Liver (tissue), 9 donors: ENCODE measurements around the gene TPK1. TPM values are rescaled to one million over a fixed set of nuclear protein-coding genes. Genes with fewer than 3 reads are reported as not detected.

ENCODE experiments used
- DNase-seq: peaks from one replicate; pipeline ENCODE4 v3.0.0-alpha.2; 2017; ENCODE audit warnings: low spot score
- H3K27ac ChIP-seq, 2 donors: one replicate each; pipeline ENCODE4 v1.7.0; 2013; ENCODE audit warnings: inconsistent platforms in 2 of 2, low read length in 2 of 2, control low read depth in 1 of 2, low read depth in 1 of 2, mild to moderate bottlenecking in 1 of 2
- H3K27me3 ChIP-seq, 4 donors: one replicate each; pipeline versions ENCODE4 v1.6.1 to v1.7.0; 2013; ENCODE audit warnings: low read length in 3 of 4, inconsistent platforms in 1 of 4, mild to moderate bottlenecking in 1 of 4, moderate library complexity in 1 of 4; ENCODE audit not compliant: control insufficient read depth in 4 of 4, insufficient read depth in 4 of 4
- H3K36me3 ChIP-seq, 4 donors: one replicate each; pipeline versions ENCODE4 v1.6.1 to v1.7.0; 2013; ENCODE audit warnings: low read length in 3 of 4, mild to moderate bottlenecking in 3 of 4, low read depth in 1 of 4, moderate library complexity in 1 of 4; ENCODE audit not compliant: control insufficient read depth in 4 of 4, insufficient read depth in 3 of 4
- H3K4me1 ChIP-seq, 4 donors: one replicate each; pipeline versions ENCODE4 v1.6.1 to v1.7.0; 2013; ENCODE audit warnings: low read length in 3 of 4, mild to moderate bottlenecking in 3 of 4, moderate library complexity in 1 of 4; ENCODE audit not compliant: control insufficient read depth in 4 of 4, insufficient read depth in 4 of 4
- H3K4me3 ChIP-seq, 3 donors: one replicate each; pipeline versions ENCODE4 v1.6.1 to v1.7.0; 2013; ENCODE audit warnings: low read length in 3 of 3, control low read depth in 1 of 3, low read depth in 1 of 3, mild to moderate bottlenecking in 1 of 3
- H3K9ac ChIP-seq, 2 donors: one replicate each; pipeline ENCODE4 v1.7.0; 2013; ENCODE audit warnings: low read length in 2 of 2, mild to moderate bottlenecking in 2 of 2, moderate library complexity in 2 of 2, control low read depth in 1 of 2, low read depth in 1 of 2
- H3K9me3 ChIP-seq, 4 donors: one replicate each; pipeline versions ENCODE4 v1.6.1 to v1.7.0; 2013; ENCODE audit warnings: low read length in 3 of 4; ENCODE audit not compliant: control insufficient read depth in 4 of 4
- ATF3 ChIP-seq: IDR thresholded peaks from 2 replicates; pipeline ENCODE4 v1.6.1; 2016; ENCODE audit warnings: antibody characterized with exemption
- EGR1 ChIP-seq, 2 donors: IDR thresholded peaks; 2 replicates each; pipeline ENCODE4 v1.6.1; 2016 to 2018; ENCODE audit warnings: antibody characterized with exemption in 2 of 2, low read depth in 2 of 2
- FOXA1 ChIP-seq: IDR thresholded peaks from 2 replicates; pipeline ENCODE4 v1.6.1; 2016; ENCODE audit warnings: antibody characterized with exemption
- FOXA2 ChIP-seq: IDR thresholded peaks from 2 replicates; pipeline ENCODE4 v1.6.1; 2016; ENCODE audit warnings: antibody characterized with exemption
- GABPA ChIP-seq, 2 donors: IDR thresholded peaks in 1 of 2; conservative IDR thresholded peaks in 1 of 2; 2 replicates each; pipeline ENCODE4 v1.6.1; 2016; ENCODE audit warnings: antibody characterized with exemption in 2 of 2, mild to moderate bottlenecking in 1 of 2, moderate library complexity in 1 of 2
- HNF4A ChIP-seq, 2 donors: conservative IDR thresholded peaks; 2 replicates each; pipeline ENCODE4 v1.6.1; 2016; ENCODE audit warnings: antibody characterized with exemption in 2 of 2, mild to moderate bottlenecking in 2 of 2
- HNF4G ChIP-seq: IDR thresholded peaks from 2 replicates; pipeline ENCODE4 v1.6.1; 2016; ENCODE audit warnings: antibody characterized with exemption
- JUND ChIP-seq, 2 donors: IDR thresholded peaks; 2 replicates each; pipeline ENCODE4 v1.6.1; 2016; ENCODE audit warnings: antibody characterized with exemption in 2 of 2
- MAX ChIP-seq: IDR thresholded peaks from 2 replicates; pipeline ENCODE4 v1.6.1; 2016; ENCODE audit warnings: antibody characterized with exemption
- NR2F2 ChIP-seq: IDR thresholded peaks from 2 replicates; pipeline ENCODE4 v1.6.1; 2016; ENCODE audit warnings: antibody characterized with exemption
- RAD21 ChIP-seq, 2 donors: IDR thresholded peaks; 2 replicates each; pipeline ENCODE4 v1.6.1; 2016; ENCODE audit warnings: antibody characterized with exemption in 2 of 2, mild to moderate bottlenecking in 2 of 2
- RXRA ChIP-seq, 2 donors: IDR thresholded peaks; 2 replicates each; pipeline ENCODE4 v1.6.1; 2017 to 2018; ENCODE audit warnings: antibody characterized with exemption in 2 of 2, mild to moderate bottlenecking in 1 of 2
- TAF1 ChIP-seq: conservative IDR thresholded peaks from 2 replicates; pipeline ENCODE4 v1.6.1; 2016; ENCODE audit warnings: antibody characterized with exemption, mild to moderate bottlenecking
- YY1 ChIP-seq: IDR thresholded peaks from 2 replicates; pipeline ENCODE4 v1.6.1; 2016; ENCODE audit warnings: antibody characterized with exemption, mild to moderate bottlenecking
- WGBS: extraction: QIAGEN DNeasy Blood & Tissue Kit; methylation state at CpG from one replicate; pipeline ENCODE4 v1.1.7; 2013; 5-methylcytosine and 5-hydroxymethylcytosine counted together
- polyA plus RNA-seq, 2 donors: library from polyadenylated mRNA; stranded (reverse) in 1 of 2; unstranded in 1 of 2; fragments of 200-250 nt in 1 of 2; fragments of >200 nt in 1 of 2; fragmentation: Nextera tagmentation in 1 of 2; extraction: Ambion mirVana in 1 of 2; gene quantifications; one replicate each; pipeline versions ENCODE4 v1.2.1 to v1.2.3, GENCODE V29; 2013 to 2015
- total RNA-seq, 2 donors: library from RNA; depleted of rRNA; stranded (reverse); fragments of >200 nt; gene quantifications; one replicate each; pipeline ENCODE4 v1.2.3, GENCODE V29; 2014
- TF ChIP-seq, protein P1 (sequence below): IDR thresholded peaks from 2 replicates; pipeline ENCODE4 v1.6.1; 2016; ENCODE audit warnings: antibody characterized with exemption, mild to moderate bottlenecking
- TF ChIP-seq, protein P2 (sequence below): fragments of 150-350 bp; IDR thresholded peaks from 2 replicates; pipeline ENCODE4 v1.5.1; 2017; ENCODE audit warnings: improper control_type of control experiment, low read depth, low read length; ENCODE audit not compliant: missing input control
- TF ChIP-seq, protein P3 (sequence below): IDR thresholded peaks from 2 replicates; pipeline ENCODE4 v1.6.1; 2016; ENCODE audit warnings: antibody characterized with exemption
- donor health status: healthy.
- donor health status: healthy.
- donor health status: healthy.
- donor health status: healthy.
- donor health status: healthy.

TPK1 gene
- total and polyA plus RNA-seq, 4 donors, result 2.2 to 7.5 (median 3.3) TPM

GRCh38 chr7:144814299-144814698 lies 21.6 kb downstream of the TPK1 start:
- no peaks in the 10 kb centered on the region for H3K27me3 ChIP-seq
- H3K9me3 ChIP-seq, result no peaks in the 10 kb centered on the region
- no peak overlapping the region for H3K27ac ChIP-seq
- DNase-seq, result no peak
- 94% methylated on average over 1 of the region's 1 CpG for WGBS
- H3K36me3 ChIP-seq, result no peaks in the 10 kb centered on the region
- no peak for TF ChIP-seq MAX
- TF ChIP-seq JUND (IDR thresholded peaks at IDR 0.05), result no peak
- no peak for TF ChIP-seq RXRA (IDR thresholded peaks at IDR 0.05)
- TF ChIP-seq, protein P1, sequence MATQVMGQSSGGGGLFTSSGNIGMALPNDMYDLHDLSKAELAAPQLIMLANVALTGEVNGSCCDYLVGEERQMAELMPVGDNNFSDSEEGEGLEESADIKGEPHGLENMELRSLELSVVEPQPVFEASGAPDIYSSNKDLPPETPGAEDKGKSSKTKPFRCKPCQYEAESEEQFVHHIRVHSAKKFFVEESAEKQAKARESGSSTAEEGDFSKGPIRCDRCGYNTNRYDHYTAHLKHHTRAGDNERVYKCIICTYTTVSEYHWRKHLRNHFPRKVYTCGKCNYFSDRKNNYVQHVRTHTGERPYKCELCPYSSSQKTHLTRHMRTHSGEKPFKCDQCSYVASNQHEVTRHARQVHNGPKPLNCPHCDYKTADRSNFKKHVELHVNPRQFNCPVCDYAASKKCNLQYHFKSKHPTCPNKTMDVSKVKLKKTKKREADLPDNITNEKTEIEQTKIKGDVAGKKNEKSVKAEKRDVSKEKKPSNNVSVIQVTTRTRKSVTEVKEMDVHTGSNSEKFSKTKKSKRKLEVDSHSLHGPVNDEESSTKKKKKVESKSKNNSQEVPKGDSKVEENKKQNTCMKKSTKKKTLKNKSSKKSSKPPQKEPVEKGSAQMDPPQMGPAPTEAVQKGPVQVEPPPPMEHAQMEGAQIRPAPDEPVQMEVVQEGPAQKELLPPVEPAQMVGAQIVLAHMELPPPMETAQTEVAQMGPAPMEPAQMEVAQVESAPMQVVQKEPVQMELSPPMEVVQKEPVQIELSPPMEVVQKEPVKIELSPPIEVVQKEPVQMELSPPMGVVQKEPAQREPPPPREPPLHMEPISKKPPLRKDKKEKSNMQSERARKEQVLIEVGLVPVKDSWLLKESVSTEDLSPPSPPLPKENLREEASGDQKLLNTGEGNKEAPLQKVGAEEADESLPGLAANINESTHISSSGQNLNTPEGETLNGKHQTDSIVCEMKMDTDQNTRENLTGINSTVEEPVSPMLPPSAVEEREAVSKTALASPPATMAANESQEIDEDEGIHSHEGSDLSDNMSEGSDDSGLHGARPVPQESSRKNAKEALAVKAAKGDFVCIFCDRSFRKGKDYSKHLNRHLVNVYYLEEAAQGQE, result no peak
- no peak for TF ChIP-seq NR2F2
- TF ChIP-seq HNF4A (conservative IDR thresholded peaks at IDR 0.05), result no peak
- no peak for TF ChIP-seq HNF4G
- no peak for TF ChIP-seq RAD21 (IDR thresholded peaks at IDR 0.05)
- TF ChIP-seq, protein P2, sequence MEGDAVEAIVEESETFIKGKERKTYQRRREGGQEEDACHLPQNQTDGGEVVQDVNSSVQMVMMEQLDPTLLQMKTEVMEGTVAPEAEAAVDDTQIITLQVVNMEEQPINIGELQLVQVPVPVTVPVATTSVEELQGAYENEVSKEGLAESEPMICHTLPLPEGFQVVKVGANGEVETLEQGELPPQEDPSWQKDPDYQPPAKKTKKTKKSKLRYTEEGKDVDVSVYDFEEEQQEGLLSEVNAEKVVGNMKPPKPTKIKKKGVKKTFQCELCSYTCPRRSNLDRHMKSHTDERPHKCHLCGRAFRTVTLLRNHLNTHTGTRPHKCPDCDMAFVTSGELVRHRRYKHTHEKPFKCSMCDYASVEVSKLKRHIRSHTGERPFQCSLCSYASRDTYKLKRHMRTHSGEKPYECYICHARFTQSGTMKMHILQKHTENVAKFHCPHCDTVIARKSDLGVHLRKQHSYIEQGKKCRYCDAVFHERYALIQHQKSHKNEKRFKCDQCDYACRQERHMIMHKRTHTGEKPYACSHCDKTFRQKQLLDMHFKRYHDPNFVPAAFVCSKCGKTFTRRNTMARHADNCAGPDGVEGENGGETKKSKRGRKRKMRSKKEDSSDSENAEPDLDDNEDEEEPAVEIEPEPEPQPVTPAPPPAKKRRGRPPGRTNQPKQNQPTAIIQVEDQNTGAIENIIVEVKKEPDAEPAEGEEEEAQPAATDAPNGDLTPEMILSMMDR, result no peak
- TF ChIP-seq FOXA2, result no peak
- TF ChIP-seq FOXA1, result no peak
- no peak for TF ChIP-seq YY1
- no peak for TF ChIP-seq TAF1
- TF ChIP-seq GABPA (IDR thresholded peaks at IDR 0.05 in 1 of 2, conservative IDR thresholded peaks at IDR 0.05 in 1 of 2), result no peak
- TF ChIP-seq EGR1 (IDR thresholded peaks at IDR 0.05; ENCODE audit: low read depth in 2 of 2), result no peak
- TF ChIP-seq, protein P3, sequence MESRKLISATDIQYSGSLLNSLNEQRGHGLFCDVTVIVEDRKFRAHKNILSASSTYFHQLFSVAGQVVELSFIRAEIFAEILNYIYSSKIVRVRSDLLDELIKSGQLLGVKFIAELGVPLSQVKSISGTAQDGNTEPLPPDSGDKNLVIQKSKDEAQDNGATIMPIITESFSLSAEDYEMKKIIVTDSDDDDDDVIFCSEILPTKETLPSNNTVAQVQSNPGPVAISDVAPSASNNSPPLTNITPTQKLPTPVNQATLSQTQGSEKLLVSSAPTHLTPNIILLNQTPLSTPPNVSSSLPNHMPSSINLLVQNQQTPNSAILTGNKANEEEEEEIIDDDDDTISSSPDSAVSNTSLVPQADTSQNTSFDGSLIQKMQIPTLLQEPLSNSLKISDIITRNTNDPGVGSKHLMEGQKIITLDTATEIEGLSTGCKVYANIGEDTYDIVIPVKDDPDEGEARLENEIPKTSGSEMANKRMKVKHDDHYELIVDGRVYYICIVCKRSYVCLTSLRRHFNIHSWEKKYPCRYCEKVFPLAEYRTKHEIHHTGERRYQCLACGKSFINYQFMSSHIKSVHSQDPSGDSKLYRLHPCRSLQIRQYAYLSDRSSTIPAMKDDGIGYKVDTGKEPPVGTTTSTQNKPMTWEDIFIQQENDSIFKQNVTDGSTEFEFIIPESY, result no peak
- TF ChIP-seq ATF3, result no peak
- H3K4me1 ChIP-seq, result no peaks in the 10 kb centered on the region
- H3K4me3 ChIP-seq, result no peak overlapping the region
- H3K9ac ChIP-seq, result no peak overlapping the region
